Cardiac muscle cell (in vitro differentiated cells and primary cell): ENCODE measurements around the gene FTH1. TPM values are rescaled to one million over a fixed set of nuclear protein-coding genes. Genes with fewer than 3 reads are reported as not detected.

ENCODE experiments used
- DNase-seq, 2 donors: peaks; one replicate each; pipeline versions ENCODE4 v3.0.0 to v3.0.0-alpha.2; 2010 to 2017; ENCODE audit warnings: low read depth in 1 of 2, low spot score in 1 of 2
- H3K27ac ChIP-seq: fragments of 200-600 bp; sonication (generic); 2 replicates; pipeline ENCODE4 v1.5.1; 2016
- H3K27me3 ChIP-seq: fragments of 200-600 bp; sonication (generic); 2 replicates; pipeline ENCODE4 v1.6.0; 2016; ENCODE audit warnings: control low read depth
- H3K36me3 ChIP-seq: fragments of 200-600 bp; sonication (generic); 2 replicates; pipeline ENCODE4 v1.5.1; 2016; ENCODE audit warnings: control low read depth
- H3K4me1 ChIP-seq: fragments of 200-600 bp; sonication (generic); 2 replicates; pipeline ENCODE4 v1.8.1; 2017; ENCODE audit warnings: low read depth, mild to moderate bottlenecking, mixed run types
- H3K4me3 ChIP-seq: fragments of 200-600 bp; sonication (generic); 2 replicates; pipeline ENCODE4 v1.5.1; 2016; ENCODE audit warnings: mild to moderate bottlenecking
- H3K9me3 ChIP-seq: fragments of 200-600 bp; sonication (generic); 2 replicates; pipeline ENCODE4 v1.5.1; 2017; ENCODE audit warnings: low read depth, mild to moderate bottlenecking, control low read depth
- polyA plus RNA-seq: library from polyadenylated mRNA; unstranded; fragments of >200 nt; fragmentation: Nextera tagmentation; extraction: Ambion mirVana; gene quantifications from 2 replicates; pipeline ENCODE4 v1.2.1, GENCODE V29; 2016
- total RNA-seq: library from RNA; depleted of rRNA; stranded (reverse); fragments of >200 nt; gene quantifications from 2 replicates; pipeline ENCODE4 v1.2.3, GENCODE V29; 2016
- TF ChIP-seq, protein P1 (sequence below): IDR thresholded peaks from 2 replicates; pipeline ENCODE4 v1.5.1; 2012; ENCODE audit warnings: low read depth, mild to moderate bottlenecking, low read length

FTH1 gene
- total and polyA plus RNA-seq, 2 experiments from 2014 or later = 858 to 2,885 TPM

DNA sequence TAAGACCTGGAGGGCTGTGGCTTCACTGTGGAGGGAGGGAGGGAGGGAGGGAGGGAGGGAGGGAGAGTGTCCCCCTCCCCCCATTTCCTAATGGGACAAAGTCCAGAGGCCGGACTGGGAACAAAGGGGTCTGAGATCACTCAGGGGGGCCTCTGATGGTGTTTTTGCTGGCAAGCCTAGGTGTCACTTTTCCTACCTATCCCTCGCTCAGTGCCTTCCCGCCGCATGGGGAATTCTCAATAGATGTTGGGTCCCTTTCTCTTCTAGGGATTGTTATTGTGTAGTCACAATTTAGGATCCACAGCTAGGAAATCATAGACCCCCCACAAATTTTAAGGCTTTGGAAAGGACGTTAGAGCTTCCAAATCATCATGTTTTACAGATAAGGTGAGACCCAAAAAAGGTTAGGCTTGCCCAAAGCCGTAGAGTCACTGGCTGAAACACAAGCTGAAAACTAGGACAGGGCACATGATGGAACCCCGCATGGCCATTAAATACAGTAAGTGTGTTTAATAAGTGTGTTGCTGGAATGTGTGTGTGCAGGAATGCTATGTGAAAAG lies 4.8 kb upstream of the FTH1 start:
- Histone ChIP-seq H3K4me1 (peaks cover 27% of the 10 kb centered on the region), H3K27ac (peak overlapping the region; percentile 79), H3K27me3 (no peaks in the 10 kb centered on the region), H3K4me3 (no peak overlapping the region), H3K9me3 (no peaks in the 10 kb centered on the region), H3K36me3 (no peaks in the 10 kb centered on the region)
- TF ChIP-seq, protein P1, sequence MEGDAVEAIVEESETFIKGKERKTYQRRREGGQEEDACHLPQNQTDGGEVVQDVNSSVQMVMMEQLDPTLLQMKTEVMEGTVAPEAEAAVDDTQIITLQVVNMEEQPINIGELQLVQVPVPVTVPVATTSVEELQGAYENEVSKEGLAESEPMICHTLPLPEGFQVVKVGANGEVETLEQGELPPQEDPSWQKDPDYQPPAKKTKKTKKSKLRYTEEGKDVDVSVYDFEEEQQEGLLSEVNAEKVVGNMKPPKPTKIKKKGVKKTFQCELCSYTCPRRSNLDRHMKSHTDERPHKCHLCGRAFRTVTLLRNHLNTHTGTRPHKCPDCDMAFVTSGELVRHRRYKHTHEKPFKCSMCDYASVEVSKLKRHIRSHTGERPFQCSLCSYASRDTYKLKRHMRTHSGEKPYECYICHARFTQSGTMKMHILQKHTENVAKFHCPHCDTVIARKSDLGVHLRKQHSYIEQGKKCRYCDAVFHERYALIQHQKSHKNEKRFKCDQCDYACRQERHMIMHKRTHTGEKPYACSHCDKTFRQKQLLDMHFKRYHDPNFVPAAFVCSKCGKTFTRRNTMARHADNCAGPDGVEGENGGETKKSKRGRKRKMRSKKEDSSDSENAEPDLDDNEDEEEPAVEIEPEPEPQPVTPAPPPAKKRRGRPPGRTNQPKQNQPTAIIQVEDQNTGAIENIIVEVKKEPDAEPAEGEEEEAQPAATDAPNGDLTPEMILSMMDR = no peak
- DNase-seq = no peak

- TF ChIP-seq, protein P1 = no peak
- H3K4me3 ChIP-seq = no peak overlapping the region
- peak overlapping the region; percentile 79 for H3K27ac ChIP-seq
- peak; percentile 90 to 100 for DNase-seq
- peaks cover 27% of the 10 kb centered on the region for H3K4me1 ChIP-seq
- no peaks in the 10 kb centered on the region for H3K9me3 ChIP-seq
- H3K27me3 ChIP-seq = no peaks in the 10 kb centered on the region
- no peaks in the 10 kb centered on the region for H3K36me3 ChIP-seq
These were observed 4.0 kb upstream of the FTH1 start for GRCh38 chr11:61971248-61972111.

GRCh38 chr11:61969838-61970662 lies 2.6 kb upstream of the FTH1 start:
- H3K9me3 ChIP-seq = no peaks in the 10 kb centered on the region
- DNase-seq = peak in 1 of 2 donors; percentile 89
- no peaks in the 10 kb centered on the region for H3K27me3 ChIP-seq
- H3K4me1 ChIP-seq = peaks cover 36% of the 10 kb centered on the region
- H3K27ac ChIP-seq = no peak overlapping the region
- H3K4me3 ChIP-seq = no peak overlapping the region
- TF ChIP-seq, protein P1 = no peak
- H3K36me3 ChIP-seq = peaks cover 7% of the 10 kb centered on the region

GRCh38 chr11:61969391-61969758 lies 1.9 kb upstream of the FTH1 start:
- H3K4me1 ChIP-seq = peaks cover 36% of the 10 kb centered on the region
- H3K27ac ChIP-seq = no peak overlapping the region
- TF ChIP-seq, protein P1 = no peak

DNA sequence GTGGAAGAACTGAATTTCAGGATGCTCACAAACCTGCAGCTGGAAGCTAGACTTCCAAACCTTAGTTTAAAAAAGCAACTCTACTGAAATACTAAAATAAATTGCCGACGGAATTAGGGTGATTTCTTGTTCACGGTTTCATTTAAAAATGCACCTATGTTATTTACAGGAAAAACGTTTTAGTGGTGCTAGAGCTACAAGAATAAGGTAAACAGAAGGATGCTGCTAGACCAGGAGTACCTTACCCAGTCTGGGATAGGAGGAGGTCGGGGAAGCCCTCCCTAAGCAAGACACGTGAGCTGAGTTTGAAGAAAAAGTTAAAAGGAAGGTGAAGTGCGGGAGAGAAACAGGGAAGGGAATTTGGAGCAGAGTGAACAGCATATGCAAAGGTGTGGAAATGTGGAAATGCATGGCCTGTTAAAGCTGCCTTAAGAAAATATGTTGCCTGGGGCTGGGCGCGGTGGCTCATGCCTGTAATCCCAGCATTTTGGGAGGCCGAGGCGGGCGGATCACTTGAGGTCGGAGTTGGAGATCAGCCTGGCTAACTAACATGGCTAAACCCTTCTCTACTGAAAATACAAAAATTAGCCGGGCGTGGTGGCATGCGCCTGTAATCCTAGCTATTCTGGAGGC lies 1.4 kb upstream of the FTH1 start:
- peaks cover 16% of the 10 kb centered on the region for H3K36me3 ChIP-seq
- H3K27me3 ChIP-seq = no peaks in the 10 kb centered on the region
- H3K4me1 ChIP-seq = peaks cover 34% of the 10 kb centered on the region
- DNase-seq = no peak
- peak overlapping the region; percentile 92 for H3K4me3 ChIP-seq
- H3K27ac ChIP-seq = peak overlapping the region; percentile 91
- H3K9me3 ChIP-seq = no peaks in the 10 kb centered on the region
- TF ChIP-seq, protein P1 = no peak

More at GRCh38 chr11:61969391-61969758, 1.9 kb upstream of the FTH1 start:
- H3K9me3 ChIP-seq = no peaks in the 10 kb centered on the region
- no peaks in the 10 kb centered on the region for H3K27me3 ChIP-seq
- no peak for DNase-seq
- no peak overlapping the region for H3K4me3 ChIP-seq
- H3K36me3 ChIP-seq = peaks cover 11% of the 10 kb centered on the region
